ENCODE measurements around the gene CCND2.

DNA sequence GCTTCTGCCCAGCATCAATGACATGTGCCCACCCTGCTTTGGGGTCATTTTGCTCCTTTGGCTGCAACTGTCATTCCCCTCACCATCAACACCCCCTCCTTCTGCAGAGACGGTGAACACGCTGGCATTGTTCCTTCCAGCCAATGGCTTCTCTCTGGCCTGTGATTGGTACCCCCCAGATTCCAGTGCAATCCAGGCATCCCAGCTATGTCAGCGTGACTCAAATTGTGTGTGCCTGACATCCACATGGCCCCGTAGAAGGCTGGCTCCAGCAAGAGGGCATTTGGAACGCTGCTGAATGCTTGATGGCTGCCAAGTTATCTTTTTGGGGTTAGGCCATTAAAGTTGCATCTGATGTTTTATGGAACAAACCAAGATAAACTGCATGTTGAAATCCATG is 21.0 kb upstream of the CCND2 start:
- TF ChIP-seq, protein P1, sequence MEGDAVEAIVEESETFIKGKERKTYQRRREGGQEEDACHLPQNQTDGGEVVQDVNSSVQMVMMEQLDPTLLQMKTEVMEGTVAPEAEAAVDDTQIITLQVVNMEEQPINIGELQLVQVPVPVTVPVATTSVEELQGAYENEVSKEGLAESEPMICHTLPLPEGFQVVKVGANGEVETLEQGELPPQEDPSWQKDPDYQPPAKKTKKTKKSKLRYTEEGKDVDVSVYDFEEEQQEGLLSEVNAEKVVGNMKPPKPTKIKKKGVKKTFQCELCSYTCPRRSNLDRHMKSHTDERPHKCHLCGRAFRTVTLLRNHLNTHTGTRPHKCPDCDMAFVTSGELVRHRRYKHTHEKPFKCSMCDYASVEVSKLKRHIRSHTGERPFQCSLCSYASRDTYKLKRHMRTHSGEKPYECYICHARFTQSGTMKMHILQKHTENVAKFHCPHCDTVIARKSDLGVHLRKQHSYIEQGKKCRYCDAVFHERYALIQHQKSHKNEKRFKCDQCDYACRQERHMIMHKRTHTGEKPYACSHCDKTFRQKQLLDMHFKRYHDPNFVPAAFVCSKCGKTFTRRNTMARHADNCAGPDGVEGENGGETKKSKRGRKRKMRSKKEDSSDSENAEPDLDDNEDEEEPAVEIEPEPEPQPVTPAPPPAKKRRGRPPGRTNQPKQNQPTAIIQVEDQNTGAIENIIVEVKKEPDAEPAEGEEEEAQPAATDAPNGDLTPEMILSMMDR (IDR thresholded peaks at IDR 0.05): no peak
- no peak for TF ChIP-seq POLR2A (IDR thresholded peaks at IDR 0.05)
- TF ChIP-seq EP300 (IDR thresholded peaks at IDR 0.05): no peak
